Epithelial cell of esophagus (primary cell): ENCODE data around the gene CDK11B.

Source experiments
- DNase-seq: peaks from one replicate; pipeline ENCODE4 v3.0.0; 2010; ENCODE audit warnings: low read depth
- H3K4me3 ChIP-seq: 2 replicates; pipeline ENCODE4 v1.5.1; 2011; ENCODE audit warnings: mild to moderate bottlenecking, low read length, control low read depth
- TF ChIP-seq, protein P1 (sequence below): IDR thresholded peaks from 2 replicates; pipeline ENCODE4 v1.5.1; 2011; ENCODE audit warnings: low read depth, mild to moderate bottlenecking, low read length, control low read depth, inconsistent platforms; ENCODE audit not compliant: insufficient read depth; ENCODE audit errors: missing control alignments

Gene CDK11B

DNA sequence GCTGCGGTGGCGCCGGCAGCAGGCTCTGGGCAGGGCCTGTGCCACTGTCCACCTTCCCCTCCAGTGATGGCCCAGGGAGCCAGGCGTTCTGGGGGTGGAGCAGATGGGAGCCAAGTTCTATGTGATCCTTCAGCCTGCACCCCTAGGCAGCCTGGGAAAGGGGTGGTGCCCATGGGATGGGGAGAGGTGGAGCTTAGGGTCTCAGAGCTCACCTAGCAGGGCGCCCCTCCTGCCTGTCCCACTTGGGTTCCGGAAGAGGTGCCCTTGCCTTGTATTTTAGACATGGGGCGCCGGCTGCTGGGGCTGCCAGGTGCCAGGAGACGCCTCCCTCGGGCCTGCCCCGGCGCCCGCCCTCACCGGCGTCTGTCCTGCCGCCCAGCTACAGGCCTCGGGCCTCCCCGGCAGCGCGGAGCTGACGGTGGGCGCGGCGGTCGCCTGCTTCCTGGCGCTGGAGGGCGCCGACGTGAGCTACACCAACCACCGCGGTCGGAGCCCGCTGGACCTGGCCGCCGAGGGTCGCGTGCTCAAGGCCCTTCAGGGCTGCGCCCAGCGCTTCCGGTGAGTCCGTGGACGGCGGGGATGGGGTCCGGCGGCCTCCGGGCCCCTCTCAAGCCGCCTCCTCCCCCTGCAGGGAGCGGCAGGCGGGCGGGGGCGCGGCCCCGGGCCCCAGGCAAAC lies 29.9 kb downstream of the CDK11B start:
- peak; percentile 41 for DNase-seq
- H3K4me3 ChIP-seq, result peak overlapping the region; percentile 34
- TF ChIP-seq, protein P1, sequence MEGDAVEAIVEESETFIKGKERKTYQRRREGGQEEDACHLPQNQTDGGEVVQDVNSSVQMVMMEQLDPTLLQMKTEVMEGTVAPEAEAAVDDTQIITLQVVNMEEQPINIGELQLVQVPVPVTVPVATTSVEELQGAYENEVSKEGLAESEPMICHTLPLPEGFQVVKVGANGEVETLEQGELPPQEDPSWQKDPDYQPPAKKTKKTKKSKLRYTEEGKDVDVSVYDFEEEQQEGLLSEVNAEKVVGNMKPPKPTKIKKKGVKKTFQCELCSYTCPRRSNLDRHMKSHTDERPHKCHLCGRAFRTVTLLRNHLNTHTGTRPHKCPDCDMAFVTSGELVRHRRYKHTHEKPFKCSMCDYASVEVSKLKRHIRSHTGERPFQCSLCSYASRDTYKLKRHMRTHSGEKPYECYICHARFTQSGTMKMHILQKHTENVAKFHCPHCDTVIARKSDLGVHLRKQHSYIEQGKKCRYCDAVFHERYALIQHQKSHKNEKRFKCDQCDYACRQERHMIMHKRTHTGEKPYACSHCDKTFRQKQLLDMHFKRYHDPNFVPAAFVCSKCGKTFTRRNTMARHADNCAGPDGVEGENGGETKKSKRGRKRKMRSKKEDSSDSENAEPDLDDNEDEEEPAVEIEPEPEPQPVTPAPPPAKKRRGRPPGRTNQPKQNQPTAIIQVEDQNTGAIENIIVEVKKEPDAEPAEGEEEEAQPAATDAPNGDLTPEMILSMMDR, result no peak

DNA sequence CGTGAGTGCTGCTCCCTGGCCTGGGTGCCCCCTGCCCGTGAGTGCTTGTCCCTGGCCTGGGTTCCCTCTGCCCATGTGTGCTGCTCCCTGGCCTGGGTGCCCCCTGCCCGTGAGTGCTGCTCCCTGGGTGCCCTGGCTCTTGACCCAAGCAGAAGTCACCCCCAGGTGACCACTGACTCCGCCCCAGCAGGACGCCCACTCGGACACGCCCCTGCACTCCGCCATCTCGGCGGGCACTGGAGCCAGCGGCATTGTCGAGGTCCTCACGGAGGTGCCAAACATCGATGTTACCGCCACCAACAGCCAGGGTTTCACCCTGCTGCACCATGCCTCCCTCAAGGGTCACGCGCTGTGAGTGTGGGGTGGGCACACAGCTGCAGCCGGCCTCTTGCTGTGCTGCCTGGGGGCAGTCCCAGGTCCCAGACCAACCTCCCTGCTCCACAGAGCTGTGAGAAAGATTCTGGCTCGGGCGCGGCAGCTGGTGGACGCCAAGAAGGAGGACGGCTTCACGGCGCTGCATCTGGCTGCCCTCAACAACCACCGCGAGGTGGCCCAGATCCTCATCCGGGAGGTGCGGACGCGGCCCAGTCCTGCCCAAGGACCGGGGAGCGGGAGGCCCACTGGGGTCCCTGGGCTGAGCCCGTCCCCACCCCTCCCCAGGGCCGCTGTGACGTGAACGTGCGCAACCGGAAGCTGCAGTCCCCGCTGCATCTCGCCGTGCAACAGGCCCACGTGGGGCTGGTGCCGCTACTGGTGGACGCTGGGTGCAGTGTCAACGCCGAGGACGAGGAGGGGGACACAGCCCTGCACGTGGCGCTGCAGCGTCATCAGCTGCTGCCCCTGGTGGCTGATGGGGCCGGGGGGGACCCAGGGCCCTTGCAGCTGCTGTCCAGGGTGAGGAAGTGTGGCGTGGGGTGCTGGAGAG lies 30.7 kb downstream of the CDK11B start:
- DNase-seq, result no peak
- H3K4me3 ChIP-seq, result no peak overlapping the region
- TF ChIP-seq, protein P1, result no peak

DNA sequence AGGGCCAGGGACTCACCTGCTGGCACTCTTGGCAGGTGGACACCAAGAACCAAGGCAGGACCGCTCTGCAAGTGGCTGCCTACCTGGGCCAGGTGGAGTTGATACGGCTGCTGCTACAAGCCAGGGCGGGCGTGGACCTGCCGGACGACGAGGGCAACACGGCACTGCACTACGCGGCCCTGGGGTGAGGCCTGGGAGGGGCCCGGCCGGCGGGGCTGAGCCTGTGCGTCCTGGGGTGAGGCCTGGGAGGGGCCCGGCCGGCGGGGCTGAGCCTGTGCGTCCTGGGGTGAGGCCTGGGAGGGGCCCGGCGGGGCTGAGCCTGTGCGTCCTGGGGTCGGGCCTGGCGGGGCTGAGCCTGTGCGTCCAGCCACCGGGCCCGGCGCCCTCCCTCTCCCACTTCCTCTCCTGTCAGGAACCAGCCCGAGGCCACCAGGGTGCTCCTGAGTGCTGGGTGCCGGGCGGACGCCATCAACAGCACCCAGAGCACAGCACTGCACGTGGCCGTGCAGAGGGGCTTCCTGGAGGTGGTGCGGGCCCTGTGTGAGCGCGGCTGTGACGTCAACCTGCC lies 31.5 kb downstream of the CDK11B start:
- TF ChIP-seq, protein P1, result no peak
- DNase-seq, result peak; percentile 72
- H3K4me3 ChIP-seq, result no peak overlapping the region

DNA sequence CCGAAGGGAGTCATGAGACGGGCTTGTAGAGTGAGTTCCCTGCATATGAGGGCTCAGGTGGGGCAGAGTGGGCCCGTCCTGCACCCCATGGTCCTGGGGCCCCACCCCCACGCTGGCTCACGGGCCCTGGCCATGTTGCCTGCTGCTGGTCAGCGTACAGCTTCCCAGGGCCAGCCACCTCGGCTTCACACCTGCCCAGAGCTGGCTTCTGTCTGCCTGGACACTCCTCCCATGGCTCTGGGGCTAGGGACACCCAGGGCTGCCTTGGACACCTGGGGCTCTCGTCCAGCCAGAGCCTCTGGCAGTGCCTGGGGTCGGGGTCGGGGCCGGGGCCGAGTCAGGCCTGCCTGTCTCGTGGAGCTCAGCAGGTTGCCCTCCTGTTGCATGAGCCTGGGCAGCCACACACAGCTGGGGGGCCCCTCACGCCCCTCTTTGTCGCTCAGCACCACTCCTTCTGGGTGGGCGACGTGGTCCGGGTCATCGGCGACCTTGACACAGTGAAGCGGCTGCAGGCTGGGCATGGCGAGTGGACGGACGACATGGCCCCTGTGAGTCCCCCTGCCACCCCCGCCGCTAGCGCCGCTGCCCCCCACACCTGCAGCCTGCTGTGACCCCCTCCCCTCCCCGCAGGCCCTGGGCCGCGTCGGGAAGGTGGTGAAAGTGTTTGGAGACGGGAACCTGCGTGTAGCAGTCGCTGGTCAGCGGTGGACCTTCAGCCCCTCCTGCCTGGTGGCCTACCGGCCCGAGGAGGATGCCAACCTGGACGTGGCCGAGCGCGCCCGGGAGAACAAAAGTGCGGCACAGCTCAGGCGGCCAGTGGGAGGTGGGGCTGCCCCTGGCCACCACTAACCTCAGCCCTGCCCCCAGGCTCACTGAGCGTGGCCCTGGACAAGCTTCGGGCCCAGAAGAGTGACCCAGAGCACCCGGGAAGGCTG lies 32.3 kb downstream of the CDK11B start:
- TF ChIP-seq, protein P1, result no peak
- no peak for DNase-seq
- no peak overlapping the region for H3K4me3 ChIP-seq

DNA sequence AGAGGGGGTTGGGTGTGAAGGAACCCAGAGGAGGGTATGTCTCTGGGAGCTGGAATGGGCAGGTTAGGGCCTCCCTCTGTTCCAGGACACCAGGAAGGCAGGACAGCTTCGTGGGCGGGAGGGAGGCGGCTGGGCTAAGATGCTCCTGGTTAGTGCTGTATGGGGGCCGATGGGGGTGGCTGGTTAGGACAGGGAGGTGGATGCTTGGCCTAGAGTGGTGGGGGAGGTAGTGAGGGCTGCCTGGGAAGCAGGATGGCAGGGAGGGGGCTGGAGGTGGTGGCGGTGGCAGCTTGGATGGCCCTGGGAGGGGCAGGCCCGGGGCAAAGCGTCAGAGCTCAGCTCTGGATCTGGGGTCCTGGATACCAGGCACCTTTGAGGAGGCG lies 33.0 kb downstream of the CDK11B start:
- DNase-seq, result no peak
- no peak overlapping the region for H3K4me3 ChIP-seq
- TF ChIP-seq, protein P1, result no peak

DNA sequence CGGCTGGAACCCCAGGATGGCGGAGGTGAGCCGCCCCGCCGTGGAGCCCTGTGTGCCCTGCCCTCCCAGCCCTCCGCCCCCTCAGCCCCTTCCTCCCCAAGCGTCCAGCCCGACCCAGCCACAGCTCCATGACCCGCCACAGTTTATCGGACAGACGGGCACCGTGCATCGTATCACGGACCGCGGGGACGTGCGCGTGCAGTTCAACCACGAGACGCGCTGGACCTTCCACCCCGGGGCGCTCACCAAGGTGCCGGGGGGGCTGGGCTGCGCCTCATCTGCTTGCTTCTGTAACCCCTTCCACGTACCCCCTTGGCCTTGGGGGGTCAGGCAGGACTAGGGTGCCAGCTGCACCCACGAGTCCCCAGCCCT lies 33.4 kb downstream of the CDK11B start:
- H3K4me3 ChIP-seq, result no peak overlapping the region
- TF ChIP-seq, protein P1, result no peak
- no peak for DNase-seq
